Astrocyte (in vitro differentiated cells and primary cell): ENCODE data around the gene ENTR1. TPM values are rescaled to one million over a fixed set of nuclear protein-coding genes. Genes with fewer than 3 reads are reported as not detected.

Source experiments
- DNase-seq: peaks from one replicate; pipeline ENCODE4 v3.0.0-alpha.2; 2010; ENCODE audit warnings: low read depth
- FAIRE-seq: peaks from 2 replicates; lab custom pipeline; 2011; peaks lifted over from hg19 to GRCh38; lab: Jason Lieb, UNC
- H2AFZ ChIP-seq: 2 replicates; pipeline ENCODE4 v1.6.0; 2012; ENCODE audit warnings: low read depth, low read length, inconsistent platforms
- H3K27ac ChIP-seq: 2 replicates; pipeline ENCODE4 v1.5.1; 2011; ENCODE audit warnings: low read depth, low read length, inconsistent platforms
- H3K27me3 ChIP-seq: 2 replicates; pipeline ENCODE4 v1.6.0; 2011; ENCODE audit warnings: low read length, inconsistent platforms; ENCODE audit not compliant: insufficient read depth
- H3K36me3 ChIP-seq: 2 replicates; pipeline ENCODE4 v1.5.1; 2011; ENCODE audit warnings: low read length, inconsistent platforms; ENCODE audit not compliant: insufficient read depth
- H3K4me1 ChIP-seq: 2 replicates; pipeline ENCODE4 v1.5.1; 2011; ENCODE audit warnings: low read length, inconsistent platforms; ENCODE audit not compliant: insufficient read depth
- H3K4me2 ChIP-seq: 2 replicates; pipeline ENCODE4 v1.6.0; 2012; ENCODE audit warnings: low read length, inconsistent platforms
- H3K4me3 ChIP-seq: 2 replicates; pipeline ENCODE4 v1.5.1; 2011; ENCODE audit warnings: low read depth, mild to moderate bottlenecking, low read length, inconsistent platforms; ENCODE audit not compliant: insufficient read depth
- H3K79me2 ChIP-seq: 2 replicates; pipeline ENCODE4 v1.6.0; 2012; ENCODE audit warnings: mild to moderate bottlenecking, low read length, inconsistent platforms; ENCODE audit not compliant: insufficient read depth
- H3K9ac ChIP-seq: 2 replicates; pipeline ENCODE4 v1.6.0; 2012; ENCODE audit warnings: mild to moderate bottlenecking, low read length, inconsistent platforms
- H3K9me3 ChIP-seq: 2 replicates; pipeline ENCODE4 v1.5.1; 2012; ENCODE audit warnings: low read depth, mild to moderate bottlenecking, low read length, inconsistent platforms; ENCODE audit not compliant: insufficient read depth
- H4K20me1 ChIP-seq: 2 replicates; pipeline ENCODE4 v1.6.0; 2012; ENCODE audit warnings: low read length, inconsistent platforms; ENCODE audit not compliant: insufficient read depth
- H3K27ac Mint-ChIP-seq: one replicate; pipeline ENCODE4 v1.8.0; 2021; ENCODE audit warnings: mild to moderate bottlenecking, mixed read lengths; ENCODE audit not compliant: unreplicated experiment
- H3K27me3 Mint-ChIP-seq: one replicate; pipeline ENCODE4 v1.8.0; 2021; ENCODE audit warnings: low read depth, mixed read lengths; ENCODE audit not compliant: unreplicated experiment
- H3K36me3 Mint-ChIP-seq: one replicate; pipeline ENCODE4 v1.8.0; 2021; ENCODE audit warnings: low read depth, mixed read lengths; ENCODE audit not compliant: unreplicated experiment
- H3K4me1 Mint-ChIP-seq: one replicate; pipeline ENCODE4 v1.8.0; 2021; ENCODE audit warnings: low read depth, mixed read lengths; ENCODE audit not compliant: unreplicated experiment
- H3K4me3 Mint-ChIP-seq: one replicate; pipeline ENCODE4 v1.8.0; 2021; ENCODE audit warnings: mild to moderate bottlenecking, moderate library complexity, mixed read lengths; ENCODE audit not compliant: unreplicated experiment
- H3K9me3 Mint-ChIP-seq: one replicate; pipeline ENCODE4 v1.8.0; 2021; ENCODE audit warnings: mild to moderate bottlenecking, mixed read lengths; ENCODE audit not compliant: unreplicated experiment
- CTCF ChIP-seq: IDR thresholded peaks from 2 replicates; pipeline ENCODE4 v1.5.1; 2011; ENCODE audit warnings: low read depth, mild to moderate bottlenecking, inconsistent platforms, low read length, moderate library complexity; ENCODE audit not compliant: insufficient read depth
- EZH2 ChIP-seq: IDR thresholded peaks from 2 replicates; pipeline ENCODE4 v1.6.1; 2012; ENCODE audit warnings: mild to moderate bottlenecking, low read length, inconsistent platforms; ENCODE audit not compliant: insufficient read depth
- total RNA-seq: library from RNA; stranded (reverse); gene quantifications from 2 replicates; pipeline ENCODE4 v1.2.1, GENCODE V29; 2021

The ENTR1 gene
- total RNA-seq, 1 donor from 2014 or later, result 71.7 TPM

GRCh38 chr9:136443087-136443486 is 32.7 kb upstream of the ENTR1 start:
- Histone ChIP-seq H3K27ac (no peak overlapping the region), H2AFZ (no peak overlapping the region), H3K27me3 (no peaks in the 10 kb centered on the region), H3K4me1 (peaks cover 28% of the 10 kb centered on the region), H3K36me3 (peaks cover 46% of the 10 kb centered on the region), H3K9ac (no peak overlapping the region), H3K4me3 (no peak overlapping the region), H3K4me2 (no peak overlapping the region), H3K79me2 (peaks cover 26% of the 10 kb centered on the region), H3K9me3 (no peaks in the 10 kb centered on the region), H4K20me1 (peaks cover 75% of the 10 kb centered on the region)
- H3K9me3 Mint-ChIP-seq, result no peaks in the 10 kb centered on the region
- FAIRE-seq, result no peak
- H3K4me3 Mint-ChIP-seq, result no peak overlapping the region
- no peak for TF ChIP-seq EZH2
- H3K27me3 Mint-ChIP-seq, result no peaks in the 10 kb centered on the region
- peaks cover 19% of the 10 kb centered on the region for H3K36me3 Mint-ChIP-seq
- DNase-seq, result no peak
- H3K27ac Mint-ChIP-seq, result peak overlapping the region; percentile 69
- H3K4me1 Mint-ChIP-seq, result peaks cover 8% of the 10 kb centered on the region

GRCh38 chr9:136442265-136442664 is 31.9 kb upstream of the ENTR1 start:
- Histone ChIP-seq H3K27ac (peak overlapping the region; percentile 69), H2AFZ (no peak overlapping the region), H3K9me3 (no peaks in the 10 kb centered on the region), H3K9ac (peak overlapping the region; percentile 53), H3K4me1 (peaks cover 36% of the 10 kb centered on the region), H3K4me3 (no peak overlapping the region), H3K79me2 (peaks cover 34% of the 10 kb centered on the region), H4K20me1 (peaks cover 75% of the 10 kb centered on the region), H3K27me3 (no peaks in the 10 kb centered on the region), H3K4me2 (peak overlapping the region; percentile 78), H3K36me3 (peaks cover 39% of the 10 kb centered on the region)
- Mint-ChIP-seq H3K9me3 (no peaks in the 10 kb centered on the region), H3K4me3 (no peak overlapping the region), H3K4me1 (peaks cover 15% of the 10 kb centered on the region), H3K27me3 (no peaks in the 10 kb centered on the region), H3K36me3 (peaks cover 12% of the 10 kb centered on the region), H3K27ac (no peak overlapping the region)
- TF ChIP-seq CTCF, result no peak
- no peak for TF ChIP-seq EZH2
- DNase-seq, result no peak
- FAIRE-seq, result no peak

DNA sequence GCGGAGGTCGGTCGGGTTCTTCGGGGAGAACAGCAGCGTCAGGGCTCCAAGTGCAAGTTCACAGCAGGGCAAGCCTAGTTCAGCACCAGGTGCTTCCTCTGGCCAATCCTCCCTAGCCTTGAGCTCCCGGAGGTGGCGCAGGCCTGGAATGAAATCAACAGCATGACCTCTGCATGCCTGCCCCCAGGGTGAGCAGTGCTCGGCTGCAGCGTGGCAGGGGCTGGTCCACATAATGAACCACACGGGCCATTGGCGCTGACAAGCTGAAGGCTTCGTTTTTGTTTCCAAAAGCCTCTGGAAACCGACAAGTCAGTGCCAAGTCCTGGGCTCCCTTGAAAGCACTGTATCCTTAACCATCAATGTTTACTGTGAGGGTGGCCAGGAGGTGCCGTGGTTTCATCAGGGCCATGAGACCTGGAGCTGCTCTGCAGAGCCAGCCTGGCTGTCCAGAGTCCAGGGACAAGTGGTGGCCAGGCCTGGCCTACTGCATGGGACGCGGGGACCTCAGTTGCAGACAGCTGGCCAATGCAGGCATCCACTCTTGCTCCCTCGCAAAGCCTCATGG is 31.3 kb upstream of the ENTR1 start:
- H3K4me3 ChIP-seq, result no peak overlapping the region
- peaks cover 77% of the 10 kb centered on the region for H4K20me1 ChIP-seq
- H3K27me3 ChIP-seq, result no peaks in the 10 kb centered on the region
- H2AFZ ChIP-seq, result no peak overlapping the region
- Mint-ChIP-seq H3K9me3 (no peaks in the 10 kb centered on the region), H3K36me3 (peaks cover 8% of the 10 kb centered on the region), H3K27ac (no peak overlapping the region), H3K27me3 (no peaks in the 10 kb centered on the region), H3K4me1 (peaks cover 20% of the 10 kb centered on the region), H3K4me3 (peak overlapping the region; percentile 35)
- peak overlapping the region; percentile 69 for H3K27ac ChIP-seq
- peak overlapping the region; percentile 53 for H3K9ac ChIP-seq
- H3K4me2 ChIP-seq, result peak overlapping the region; percentile 78
- TF ChIP-seq CTCF (no peak), EZH2 (no peak)
- H3K9me3 ChIP-seq, result no peaks in the 10 kb centered on the region
- peaks cover 38% of the 10 kb centered on the region for H3K4me1 ChIP-seq
- FAIRE-seq (no peak), DNase-seq (no peak)
- H3K36me3 ChIP-seq, result peaks cover 37% of the 10 kb centered on the region
- peaks cover 38% of the 10 kb centered on the region for H3K79me2 ChIP-seq
